Caco-2 (cell line): Measurements from ENCODE around the gene SPINK4. TPM values are rescaled to one million over a fixed set of nuclear protein-coding genes. Genes with fewer than 3 reads are reported as not detected.

ENCODE experiments used
- BruUV-seq: library from RNA; stranded (reverse); fragments of 400-500 nt; replicated peaks from 2 replicates; lab custom pipeline; 2021; lab: Mats Ljungman, UMichigan
- CTCF ChIA-PET: fragments of 300-600 bp; sonication (Branson Sonifier 250); formaldehyde crosslinking; loops from one replicate; lab custom pipeline; 2022; ENCODE audit warnings: antibody characterized with exemption; lab: Charles Lee
- POLR2A ChIA-PET: fragments of 300-600 bp; sonication (Branson Sonifier 250); formaldehyde crosslinking; loops from one replicate; lab custom pipeline; 2022; ENCODE audit warnings: antibody characterized with exemption; lab: Charles Lee
- DNase-seq, 2 experiments: peaks; one replicate each; pipeline versions ENCODE4 v3.0.0 to v3.0.0-alpha.2; 2020 to 2022
- H3K27me3 ChIP-seq: replicated peaks from 2 replicates; pipeline ENCODE4 v1.6.0; 2011; ENCODE audit warnings: low read length; ENCODE audit not compliant: control insufficient read depth, insufficient read depth
- H3K36me3 ChIP-seq: 2 replicates; pipeline ENCODE4 v1.5.1; 2011; ENCODE audit warnings: low read length; ENCODE audit not compliant: control insufficient read depth, insufficient read depth
- H3K4me1 ChIP-seq: fragments of 250-450 bp; sonication (Bioruptor Pico); 2 replicates; pipeline ENCODE4 v1.5.1; 2020; ENCODE audit warnings: mild to moderate bottlenecking
- H3K4me3 ChIP-seq: 2 replicates; pipeline ENCODE4 v1.5.1; 2011; ENCODE audit warnings: low read depth, mild to moderate bottlenecking, control low read depth, low read length
- H3K9me3 ChIP-seq: fragments of 250-450 bp; sonication (Bioruptor Pico); 2 replicates; pipeline ENCODE4 v1.5.1; 2020; ENCODE audit warnings: mild to moderate bottlenecking, moderate library complexity
- H3K27ac Mint-ChIP-seq: one replicate; pipeline ENCODE4 v1.8.0; 2022; ENCODE audit warnings: mixed read lengths; ENCODE audit not compliant: unreplicated experiment
- H3K27me3 Mint-ChIP-seq: one replicate; pipeline ENCODE4 v1.8.0; 2022; ENCODE audit warnings: mixed read lengths; ENCODE audit not compliant: insufficient read depth, unreplicated experiment
- H3K36me3 Mint-ChIP-seq: one replicate; pipeline ENCODE4 v1.8.0; 2022; ENCODE audit warnings: mild to moderate bottlenecking, mixed read lengths; ENCODE audit not compliant: insufficient read depth, unreplicated experiment
- H3K4me1 Mint-ChIP-seq: one replicate; pipeline ENCODE4 v1.8.0; 2022; ENCODE audit warnings: low read depth, mixed read lengths; ENCODE audit not compliant: unreplicated experiment
- H3K4me3 Mint-ChIP-seq: one replicate; pipeline ENCODE4 v1.8.0; 2022; ENCODE audit warnings: mild to moderate bottlenecking, moderate library complexity, mixed read lengths; ENCODE audit not compliant: unreplicated experiment
- H3K9me3 Mint-ChIP-seq: one replicate; pipeline ENCODE4 v1.8.0; 2022; ENCODE audit warnings: mixed read lengths; ENCODE audit not compliant: unreplicated experiment
- CTCF ChIP-seq, 2 experiments: fragments of 200-600 bp in 1 of 2; IDR thresholded peaks; 1 replicate in 1 of 2; 2 replicates in 1 of 2; pipeline versions ENCODE4 v1.5.1 to v1.8.0; 2011 to 2022; ENCODE audit warnings: antibody characterized with exemption in 1 of 2, control low read depth in 1 of 2, inconsistent platforms in 1 of 2, low read depth in 1 of 2, low read length in 1 of 2, mild to moderate bottlenecking in 1 of 2, moderate library complexity in 1 of 2; ENCODE audit not compliant: insufficient read depth in 1 of 2, severe bottlenecking in 1 of 2, unreplicated experiment in 1 of 2
- intact Hi-C: fragments of 100-400 bp; cut with micrococcal nuclease; formaldehyde crosslinking; loops from one replicate; pipeline ENCODE4 v1.10.0; 2022; ENCODE audit not compliant: unreplicated experiment
- total RNA-seq: library from RNA; stranded (reverse); gene quantifications from 2 replicates; pipeline ENCODE4 v1.2.3, GENCODE V29; 2022

The SPINK4 gene
- total RNA-seq, 1 experiment from 2014 or later, result 2.1 TPM

- Histone ChIP-seq H3K9me3 (no peaks in the 10 kb centered on the region), H3K4me1 (no peaks in the 10 kb centered on the region), H3K27me3 (no peaks in the 10 kb centered on the region), H3K36me3 (peaks cover 10% of the 10 kb centered on the region), H3K4me3 (no peak overlapping the region)
- no peak for DNase-seq
- H3K4me3 Mint-ChIP-seq, result no peak overlapping the region
- peaks cover 90% of the 10 kb centered on the region for H3K36me3 Mint-ChIP-seq
- CTCF ChIA-PET, result no interaction called here
- H3K4me1 Mint-ChIP-seq, result peaks cover 7% of the 10 kb centered on the region
- BruUV-seq, result no TSS peak
- H3K9me3 Mint-ChIP-seq, result no peaks in the 10 kb centered on the region
- POLR2A ChIA-PET, result no interaction called here
- no peak for TF ChIP-seq CTCF (IDR thresholded peaks at IDR 0.05; ENCODE audit: insufficient read depth in 1 of 2, low read depth in 1 of 2, low read length in 1 of 2, severe bottlenecking in 1 of 2, unreplicated experiment in 1 of 2)
- H3K27me3 Mint-ChIP-seq, result no peaks in the 10 kb centered on the region
- H3K27ac Mint-ChIP-seq, result no peak overlapping the region
- intact Hi-C loops, result no loop called here
Observed at GRCh38 chr9:33257276-33257675, 17.3 kb downstream of the SPINK4 start.

GRCh38 chr9:33260372-33260771 lies 20.4 kb downstream of the SPINK4 start:
- Histone ChIP-seq H3K36me3 (peaks cover 6% of the 10 kb centered on the region), H3K4me3 (no peak overlapping the region), H3K4me1 (no peaks in the 10 kb centered on the region), H3K9me3 (no peaks in the 10 kb centered on the region), H3K27me3 (no peaks in the 10 kb centered on the region)
- H3K4me3 Mint-ChIP-seq, result no peak overlapping the region
- intact Hi-C loops, result loop anchor here (10.0 kb wide), 1 partner anchor 64 kb away; no protein-coding TSS in a partner anchor
- POLR2A ChIA-PET, result no interaction called here
- CTCF ChIA-PET, result no interaction called here
- DNase-seq, result no peak
- no peaks in the 10 kb centered on the region for H3K27me3 Mint-ChIP-seq
- H3K27ac Mint-ChIP-seq, result no peak overlapping the region
- H3K9me3 Mint-ChIP-seq, result no peaks in the 10 kb centered on the region
- TF ChIP-seq CTCF (IDR thresholded peaks at IDR 0.05; ENCODE audit: insufficient read depth in 1 of 2, low read depth in 1 of 2, low read length in 1 of 2, severe bottlenecking in 1 of 2, unreplicated experiment in 1 of 2), result no peak
- peaks cover 80% of the 10 kb centered on the region for H3K36me3 Mint-ChIP-seq
- H3K4me1 Mint-ChIP-seq, result peaks cover 9% of the 10 kb centered on the region
- BruUV-seq, result no TSS peak

- intact Hi-C loops, result loop anchor here (1.0 to 10.0 kb wide), 4 partner anchors 27 to 187 kb away; partner anchors contain the start of genes NFX1 and SMU1
- no peak for TF ChIP-seq CTCF (IDR thresholded peaks at IDR 0.05; ENCODE audit: insufficient read depth in 1 of 2, low read depth in 1 of 2, low read length in 1 of 2, severe bottlenecking in 1 of 2, unreplicated experiment in 1 of 2)
- H3K9me3 Mint-ChIP-seq, result no peaks in the 10 kb centered on the region
- H3K27me3 Mint-ChIP-seq, result no peaks in the 10 kb centered on the region
- H3K4me3 Mint-ChIP-seq, result peak overlapping the region; percentile 87
- POLR2A ChIA-PET, result interaction anchor here (0.7 to 2.0 kb wide), 2 partner anchors 27 to 129 kb away, joined by 3 to 9 read pairs; partner anchors contain the start of gene NFX1
- Histone ChIP-seq H3K36me3 (no peaks in the 10 kb centered on the region; the same call in 1 of the 2 replicates), H3K4me3 (peak overlapping the region; percentile 100), H3K27me3 (no peaks in the 10 kb centered on the region), H3K4me1 (no peaks in the 10 kb centered on the region), H3K9me3 (no peaks in the 10 kb centered on the region)
- H3K4me1 Mint-ChIP-seq, result peaks cover 16% of the 10 kb centered on the region
- peaks cover 54% of the 10 kb centered on the region for H3K36me3 Mint-ChIP-seq
- peak in 1 of 2 experiments; percentile 21 for DNase-seq
- CTCF ChIA-PET, result no interaction called here
- H3K27ac Mint-ChIP-seq, result peak overlapping the region; percentile 87
- no TSS peak for BruUV-seq
Observed at GRCh38 chr9:33263131-33264002, 23.4 kb downstream of the SPINK4 start.
